ENCODE measurements around the gene FAM228B.

FAM228B gene

DNA sequence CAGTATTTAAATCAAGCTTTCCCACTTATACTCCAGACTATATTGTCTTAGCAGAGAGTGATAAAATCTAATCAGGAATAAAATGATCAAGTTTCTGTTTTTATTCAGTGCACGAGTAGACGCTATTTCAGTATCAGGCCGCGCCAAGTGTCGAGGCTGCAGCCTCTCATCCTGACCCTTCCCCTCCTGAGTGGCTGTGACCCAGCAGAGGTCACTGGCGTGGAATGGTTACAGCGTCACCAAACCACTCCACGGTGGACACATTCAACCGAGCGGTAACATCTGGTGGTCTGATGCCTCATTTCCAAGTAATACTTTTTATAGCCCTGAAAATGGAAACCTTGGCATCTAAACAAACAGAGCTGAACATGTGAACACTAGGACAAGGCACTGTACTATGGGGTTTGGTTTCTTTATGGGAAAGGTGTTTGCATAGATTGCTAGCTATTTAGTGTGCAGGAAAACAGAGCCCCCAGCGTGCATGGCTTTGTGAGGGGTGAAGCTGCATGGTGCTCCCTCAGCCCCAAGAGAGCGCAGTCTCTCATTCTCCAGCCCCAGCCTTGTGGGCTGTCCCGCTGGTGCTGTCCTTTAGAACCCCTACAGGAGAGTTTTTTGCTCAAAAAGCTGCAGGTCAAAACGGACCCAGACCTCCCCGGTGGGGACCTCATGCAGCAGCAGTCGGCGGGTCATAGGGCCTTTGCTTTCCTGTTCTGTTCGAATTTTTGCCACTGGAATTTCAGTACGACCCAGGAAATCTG lies 79.9 kb downstream of the FAM228B start:
- no peak for DNase-seq (ENCODE audit: low read depth in 2 of 2)

DNA sequence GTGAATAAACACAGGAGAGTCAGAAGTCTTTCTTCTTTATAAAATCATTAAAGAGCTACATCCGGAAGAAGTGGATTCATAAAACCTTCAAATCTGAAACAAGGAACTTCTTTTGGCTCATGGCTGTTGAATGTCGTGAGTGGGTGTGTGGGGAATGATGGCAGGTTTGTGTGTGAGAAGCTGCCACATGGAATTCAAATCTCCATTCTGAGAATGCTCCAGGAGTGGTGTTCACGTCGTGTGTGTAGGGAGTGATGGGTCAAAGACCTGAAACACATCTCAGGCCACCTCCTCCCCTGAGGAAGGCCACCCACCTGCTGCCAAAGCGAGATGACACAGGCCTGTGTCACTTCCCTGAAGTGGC lies 80.5 kb downstream of the FAM228B start:
- DNase-seq (ENCODE audit: low read depth in 2 of 2): no peak

DNA sequence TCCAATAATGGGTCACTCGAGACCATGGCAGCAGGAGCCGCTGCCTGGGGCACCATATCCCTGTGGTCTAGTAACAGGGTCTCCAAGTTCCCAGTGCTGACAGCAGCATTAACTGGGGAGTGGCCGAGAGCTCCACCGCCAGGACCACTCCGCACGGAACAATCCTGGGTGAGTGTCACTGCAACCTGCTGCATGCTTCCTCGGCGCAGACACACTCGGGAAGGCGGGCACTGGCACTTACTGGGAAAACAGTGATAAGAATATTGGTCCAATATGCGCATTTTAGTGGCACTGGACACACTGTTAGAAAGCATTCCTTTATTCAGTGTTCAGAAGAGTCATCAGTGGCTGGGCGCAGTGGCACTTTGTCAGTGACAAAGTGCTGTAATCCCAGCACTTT lies 81.2 kb downstream of the FAM228B start:
- DNase-seq (ENCODE audit: low read depth in 2 of 2): no peak

DNA sequence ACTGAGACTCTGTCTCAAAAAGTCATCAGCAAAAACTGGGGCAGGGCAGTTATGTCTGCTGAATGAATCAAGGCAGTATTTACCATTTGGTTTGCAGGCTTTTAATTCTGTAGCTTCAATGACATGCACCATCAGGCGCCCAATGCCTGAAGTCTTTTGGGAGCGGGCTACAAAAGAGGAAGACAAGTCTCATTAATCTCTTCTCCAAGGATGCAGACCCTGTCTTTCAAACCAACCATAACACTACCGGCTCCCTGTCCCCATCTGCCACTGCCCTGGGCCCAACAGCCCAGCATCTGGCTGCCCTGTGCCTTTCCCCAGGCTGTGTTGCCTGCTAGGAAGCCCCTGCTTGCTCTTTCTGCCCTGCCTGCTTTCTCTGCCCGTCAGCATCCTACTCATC lies 81.9 kb downstream of the FAM228B start:
- DNase-seq (ENCODE audit: low read depth in 2 of 2): no peak

DNA sequence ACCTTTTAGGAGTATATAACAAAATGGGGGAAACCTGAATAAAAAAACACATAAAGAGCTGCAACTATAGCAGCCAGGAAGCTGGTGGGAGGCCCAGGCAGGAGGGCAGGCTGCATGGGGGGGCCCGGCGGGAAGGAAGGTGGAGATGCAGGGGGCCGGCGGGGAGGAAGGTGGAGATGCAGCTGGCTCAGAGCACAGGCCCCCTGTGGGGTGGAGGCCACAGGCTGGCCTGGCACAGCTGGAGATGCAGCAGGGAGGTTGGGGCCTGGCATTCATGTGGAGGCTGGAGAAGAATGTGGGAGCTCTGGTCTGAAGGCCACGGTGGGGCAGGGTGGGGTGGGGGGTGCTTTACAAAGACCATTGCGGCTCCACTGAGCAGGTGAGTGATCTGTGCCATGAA lies 83.0 kb downstream of the FAM228B start:
- no peak for DNase-seq (ENCODE audit: low read depth in 2 of 2)

DNA sequence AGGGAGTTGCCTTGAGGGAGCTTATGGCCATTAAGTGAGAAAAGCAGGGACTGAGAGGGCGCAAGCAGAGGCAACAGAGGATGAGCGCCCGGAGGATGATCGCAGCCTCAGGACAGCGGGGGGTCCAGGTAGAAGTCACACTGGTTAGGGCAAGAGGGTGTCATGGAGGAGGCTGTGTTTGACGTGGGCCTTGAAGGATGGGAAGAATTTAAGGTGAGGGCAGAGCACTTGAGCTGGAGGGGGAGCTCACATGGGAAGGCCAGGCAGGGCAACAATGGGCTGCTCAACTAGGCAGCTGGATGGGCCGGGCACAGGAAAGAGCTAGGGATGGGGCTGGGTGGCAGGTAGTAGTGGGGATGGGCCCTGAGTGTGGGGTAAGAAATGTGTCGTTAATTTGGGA lies 83.4 kb downstream of the FAM228B start:
- no peak for DNase-seq (ENCODE audit: low read depth in 2 of 2)

DNA sequence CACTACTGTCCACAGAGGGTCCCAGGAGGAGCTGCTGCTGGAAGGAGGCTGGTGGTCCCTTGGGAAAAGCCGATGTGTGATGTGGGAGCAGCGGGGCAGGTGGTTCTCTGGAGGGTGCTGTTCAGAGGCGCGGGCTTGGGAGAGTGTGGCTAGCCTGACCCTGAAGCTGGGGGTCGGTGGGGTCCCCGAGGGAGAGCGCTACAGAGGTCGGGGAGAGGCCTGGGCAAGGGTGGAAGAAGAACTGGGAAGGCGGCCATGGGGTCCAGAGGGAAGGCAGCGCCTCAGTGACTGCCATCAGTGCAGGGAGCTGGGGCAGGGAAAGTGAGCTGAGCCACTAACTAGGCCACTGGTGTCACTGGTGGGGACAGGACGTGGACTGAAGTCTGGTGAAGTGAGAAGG lies 84.1 kb downstream of the FAM228B start:
- DNase-seq (ENCODE audit: low read depth in 2 of 2): no peak

DNA sequence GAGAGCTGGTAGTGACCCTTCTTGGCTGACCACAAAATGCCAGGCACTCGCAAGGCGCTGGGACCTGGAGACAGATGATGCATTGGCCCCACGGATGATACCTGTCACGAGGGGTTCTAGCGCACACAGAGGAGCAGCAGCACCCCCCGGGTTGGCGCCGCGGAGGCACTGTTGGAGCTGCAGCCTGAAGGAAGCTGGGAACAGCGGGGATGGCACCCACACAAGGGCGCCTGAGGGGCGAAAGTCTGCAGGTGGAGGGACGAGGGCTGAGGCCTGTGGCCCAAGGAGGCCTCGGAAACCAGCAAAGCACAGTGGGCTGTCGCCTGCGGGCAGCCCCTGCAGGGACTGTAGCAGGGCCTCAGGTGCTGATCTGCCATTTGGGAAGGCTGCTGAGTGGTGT lies 85.2 kb downstream of the FAM228B start:
- DNase-seq (ENCODE audit: low read depth in 2 of 2): no peak

DNA sequence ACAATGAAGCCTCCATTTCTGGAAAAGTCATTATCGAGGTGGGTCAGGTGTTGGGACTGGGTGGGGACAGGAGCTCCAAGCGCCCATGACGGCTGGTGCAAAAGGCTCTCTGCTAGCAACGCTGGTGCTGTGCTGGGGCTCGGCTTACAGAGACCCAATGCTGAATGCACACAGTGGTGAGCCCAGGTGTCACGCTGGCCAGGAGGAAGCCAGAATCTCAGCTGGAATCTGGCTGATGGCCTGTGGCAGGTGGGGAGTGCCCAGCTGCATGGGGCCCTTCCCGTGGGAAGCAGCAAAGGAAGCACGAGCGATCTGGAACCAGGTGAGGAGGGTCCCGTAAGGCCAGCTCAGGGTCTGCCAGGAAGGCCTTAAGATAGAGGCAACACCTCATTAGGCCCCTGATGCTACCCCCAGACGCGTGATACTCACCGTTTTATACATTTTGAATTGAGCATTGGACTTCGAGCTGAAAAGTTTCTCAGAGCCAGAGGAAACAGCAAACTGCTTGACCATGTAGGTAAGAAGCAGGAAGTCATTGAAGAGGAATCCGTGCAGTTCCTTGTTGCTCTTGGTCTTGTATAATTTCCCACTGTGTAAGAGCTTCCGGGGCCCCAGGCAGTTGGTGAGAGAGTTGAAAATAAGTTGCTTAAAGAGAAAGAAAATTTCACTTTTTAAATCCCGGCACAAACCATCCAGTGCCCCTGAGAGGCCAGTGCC lies 86.3 kb downstream of the FAM228B start:
- DNase-seq (ENCODE audit: low read depth in 2 of 2): no peak

DNA sequence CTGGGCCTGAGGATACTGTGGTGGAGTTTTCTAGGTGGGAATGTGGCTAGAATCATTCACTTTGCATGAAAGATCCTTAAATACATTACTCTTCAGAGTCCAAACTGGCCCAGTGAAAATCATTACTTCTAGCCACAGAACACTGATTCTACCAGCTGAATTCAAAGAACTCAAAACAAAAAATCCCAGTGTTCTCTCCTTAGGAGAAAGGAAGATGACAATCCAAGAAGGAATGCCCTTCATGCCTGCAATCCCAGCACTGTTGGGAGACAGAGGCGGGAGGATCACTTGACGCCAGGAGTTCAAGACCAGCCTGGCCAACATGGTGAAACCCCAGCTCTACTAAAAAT lies 86.8 kb downstream of the FAM228B start:
- no peak for DNase-seq (ENCODE audit: low read depth in 2 of 2)

DNA sequence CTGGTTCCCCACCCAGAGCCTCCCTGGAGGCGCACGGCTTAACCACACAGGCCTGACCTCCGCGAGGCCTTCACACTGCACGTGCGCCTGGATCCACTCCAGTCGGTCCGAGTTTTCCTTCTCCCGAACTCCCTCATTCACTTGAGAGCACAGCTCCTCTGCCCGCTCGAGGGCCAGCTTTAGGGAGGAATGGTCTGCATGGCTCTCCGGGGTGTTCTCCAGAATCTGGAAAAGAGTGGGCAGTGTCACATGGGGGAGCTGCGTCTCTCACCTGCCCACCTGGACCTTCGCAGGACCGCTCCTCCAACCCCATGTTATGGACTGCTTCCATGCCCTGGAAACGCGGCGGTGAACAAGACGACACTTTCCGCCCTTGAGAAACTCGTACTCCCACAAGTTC lies 87.5 kb downstream of the FAM228B start:
- DNase-seq (ENCODE audit: low read depth in 2 of 2): no peak

DNA sequence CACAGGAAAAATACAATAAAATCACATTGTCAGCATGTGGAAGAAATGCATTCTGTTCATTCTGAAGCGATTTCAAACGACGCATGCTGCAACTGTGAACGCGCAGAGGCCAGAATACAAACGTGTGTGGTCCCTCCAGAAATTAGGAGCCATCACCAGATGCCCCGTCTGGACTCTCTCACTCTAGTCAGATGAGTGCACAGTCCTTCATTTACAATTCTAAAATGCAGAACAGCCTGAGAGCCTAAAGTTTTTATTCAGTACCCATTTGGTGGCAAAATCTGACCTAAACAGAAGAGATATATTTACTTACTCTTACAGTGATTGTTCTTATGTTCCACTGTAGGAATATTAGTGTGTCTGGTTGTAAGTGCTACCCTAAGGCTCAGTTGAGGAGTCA lies 88.1 kb downstream of the FAM228B start:
- no peak for DNase-seq (ENCODE audit: low read depth in 2 of 2)

DNA sequence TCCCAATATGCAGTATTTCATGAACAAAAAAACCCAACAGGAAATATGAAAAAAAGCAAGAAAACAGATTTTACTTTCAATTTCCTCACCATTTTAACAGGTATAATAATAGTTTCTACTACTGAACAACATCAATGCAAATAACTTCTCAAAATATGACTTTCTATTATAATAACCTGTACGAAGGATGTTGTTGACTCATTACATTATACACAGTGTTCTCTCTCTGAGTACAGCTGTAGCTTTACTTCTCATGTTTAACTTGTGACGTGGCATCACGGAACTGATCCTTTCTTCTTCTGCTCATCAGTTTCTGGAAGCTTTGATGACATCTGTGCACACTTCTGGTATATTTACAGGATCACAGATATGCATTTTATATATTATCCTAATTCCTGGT lies 91.6 kb downstream of the FAM228B start:
- no peak for DNase-seq (ENCODE audit: low read depth in 2 of 2)

Data from stimulated activated CD8-positive, alpha-beta memory T cell treated with anti-CD3 and anti-CD28 coated beads, Interleukin-15, amount 100 ng/mL, for 4 hours (primary cell).